Measurements from ENCODE around the gene GCSH.
"Not testable (repeated sequence)": the region's sequence is repeated elsewhere in the genome, so short reads cannot be mapped to it uniquely, and the experiment has no call there.

GCSH gene

DNA sequence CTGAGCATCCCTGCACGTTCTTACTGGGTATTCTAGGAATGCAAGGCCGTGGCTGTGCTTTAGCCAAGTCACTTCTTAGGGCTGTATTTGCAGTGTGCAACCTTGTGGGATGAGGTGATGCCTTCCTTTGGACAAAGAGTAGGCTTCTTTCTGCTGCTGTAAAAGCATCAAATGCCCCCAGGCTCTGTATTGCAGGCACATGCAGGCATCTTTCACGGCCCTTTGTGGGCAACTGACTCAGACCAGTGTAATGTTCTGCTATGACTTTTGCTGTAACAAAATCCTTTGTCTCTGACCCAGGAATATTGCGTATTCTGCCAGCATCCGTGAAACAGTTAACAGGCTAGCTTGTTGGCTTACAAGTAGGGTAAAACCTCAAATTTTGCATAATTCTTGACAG is 30.9 kb upstream of the GCSH start:
- H3K27ac ChIP-seq (ENCODE audit: low read depth, low read length), result no peak overlapping the region
- no peak overlapping the region for H2AFZ ChIP-seq (ENCODE audit: low read length, unreplicated experiment)

GRCh38 chr16:81123092-81123852 is 27.1 kb upstream of the GCSH start:
- Histone ChIP-seq H3K4me3 (ENCODE audit: low read depth, low read length) (no peak overlapping the region), H3K27ac (ENCODE audit: low read depth, low read length) (no peak overlapping the region), H3K27me3 (ENCODE audit: insufficient read depth, low read length) (peaks cover 7% of the 10 kb centered on the region), H3K36me3 (ENCODE audit: insufficient read depth, low read length) (no peaks in the 10 kb centered on the region), H2AFZ (ENCODE audit: low read length, unreplicated experiment) (no peak overlapping the region), H3K4me1 (ENCODE audit: control insufficient read depth, insufficient read depth, low read length, unreplicated experiment) (no peaks in the 10 kb centered on the region), H3K79me2 (ENCODE audit: control insufficient read depth, insufficient read depth, low read length, unreplicated experiment) (no peaks in the 10 kb centered on the region)

More for the DNA sequence above, 30.9 kb upstream of the GCSH start:
- Histone ChIP-seq H3K36me3 (ENCODE audit: insufficient read depth, low read length) (no peaks in the 10 kb centered on the region), H3K79me2 (ENCODE audit: control insufficient read depth, insufficient read depth, low read length, unreplicated experiment) (no peaks in the 10 kb centered on the region), H3K4me3 (ENCODE audit: low read depth, low read length) (no peak overlapping the region), H3K4me1 (ENCODE audit: control insufficient read depth, insufficient read depth, low read length, unreplicated experiment) (no peaks in the 10 kb centered on the region), H3K27me3 (ENCODE audit: insufficient read depth, low read length) (no peaks in the 10 kb centered on the region)

GRCh38 chr16:81121474-81121990 is 25.3 kb upstream of the GCSH start:
- H3K4me1 ChIP-seq (ENCODE audit: control insufficient read depth, insufficient read depth, low read length, unreplicated experiment), result no peaks in the 10 kb centered on the region
- H3K36me3 ChIP-seq (ENCODE audit: insufficient read depth, low read length), result no peaks in the 10 kb centered on the region
- no peak overlapping the region for H3K27ac ChIP-seq (ENCODE audit: low read depth, low read length)
- H3K4me3 ChIP-seq (ENCODE audit: low read depth, low read length), result no peak overlapping the region
- peaks cover 11% of the 10 kb centered on the region for H3K27me3 ChIP-seq (ENCODE audit: insufficient read depth, low read length)
- H3K79me2 ChIP-seq (ENCODE audit: control insufficient read depth, insufficient read depth, low read length, unreplicated experiment), result no peaks in the 10 kb centered on the region
- no peak overlapping the region for H2AFZ ChIP-seq (ENCODE audit: low read length, unreplicated experiment)

DNA sequence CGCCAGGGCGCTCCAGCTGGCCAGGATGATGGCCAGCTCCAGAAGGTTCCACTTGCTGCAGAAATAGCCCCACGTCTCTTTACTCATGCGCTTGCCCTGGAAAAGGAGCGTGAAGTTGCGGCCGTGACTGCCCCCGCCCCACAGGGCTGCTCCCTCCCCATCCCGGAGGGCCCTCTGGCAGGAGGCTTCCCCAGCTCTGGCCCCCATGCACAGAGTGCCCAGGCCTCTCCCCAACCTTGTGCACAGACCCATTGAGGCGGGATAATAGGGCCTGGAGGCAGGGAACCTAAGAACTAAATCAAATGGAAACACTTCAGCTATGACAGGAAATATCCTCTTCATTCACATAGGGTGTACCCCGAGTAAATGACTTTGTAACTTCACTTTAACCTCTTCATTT is 21.2 kb upstream of the GCSH start:
- H3K79me2 ChIP-seq (ENCODE audit: control insufficient read depth, insufficient read depth, low read length, unreplicated experiment), result no peaks in the 10 kb centered on the region

DNA sequence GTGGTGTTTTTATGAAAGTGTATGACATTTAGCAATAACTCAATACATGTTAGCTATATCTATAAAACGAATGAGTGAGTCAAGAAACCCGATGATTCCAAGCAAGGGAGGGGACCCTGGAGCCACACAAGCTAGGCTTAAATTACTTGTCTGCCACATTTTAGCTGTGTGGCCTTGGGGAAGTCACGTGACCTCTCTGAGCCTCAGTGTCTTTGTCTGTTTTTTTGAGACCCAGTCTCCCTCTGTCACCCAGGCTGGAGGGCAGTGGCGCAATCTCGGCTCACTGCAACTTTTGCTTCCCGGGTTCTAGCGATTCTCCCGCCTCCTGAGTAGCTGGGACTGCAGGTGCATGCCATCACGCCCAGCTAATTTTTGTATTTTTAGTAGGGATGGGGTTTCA is 20.1 kb upstream of the GCSH start:
- H3K79me2 ChIP-seq (ENCODE audit: control insufficient read depth, insufficient read depth, low read length, unreplicated experiment), result no peaks in the 10 kb centered on the region
- H3K27me3 ChIP-seq (ENCODE audit: insufficient read depth, low read length), result peaks cover 11% of the 10 kb centered on the region
- H3K36me3 ChIP-seq (ENCODE audit: insufficient read depth, low read length), result no peaks in the 10 kb centered on the region
- H3K4me1 ChIP-seq (ENCODE audit: control insufficient read depth, insufficient read depth, low read length, unreplicated experiment), result no peaks in the 10 kb centered on the region
- H3K4me3 ChIP-seq (ENCODE audit: low read depth, low read length), result no peak overlapping the region
- no peak overlapping the region for H3K27ac ChIP-seq (ENCODE audit: low read depth, low read length)
- no peak overlapping the region for H2AFZ ChIP-seq (ENCODE audit: low read length, unreplicated experiment)

More for the DNA sequence above, 21.2 kb upstream of the GCSH start:
- Histone ChIP-seq H3K27ac (ENCODE audit: low read depth, low read length) (no peak overlapping the region), H3K27me3 (ENCODE audit: insufficient read depth, low read length) (peaks cover 11% of the 10 kb centered on the region), H2AFZ (ENCODE audit: low read length, unreplicated experiment) (no peak overlapping the region), H3K36me3 (ENCODE audit: insufficient read depth, low read length) (no peaks in the 10 kb centered on the region), H3K4me3 (ENCODE audit: low read depth, low read length) (no peak overlapping the region), H3K4me1 (ENCODE audit: control insufficient read depth, insufficient read depth, low read length, unreplicated experiment) (no peaks in the 10 kb centered on the region)

GRCh38 chr16:81112453-81112852 is 16.3 kb upstream of the GCSH start:
- H3K27ac ChIP-seq (ENCODE audit: low read depth, low read length), result no peak overlapping the region
- no peaks in the 10 kb centered on the region for H3K36me3 ChIP-seq (ENCODE audit: insufficient read depth, low read length)
- no peaks in the 10 kb centered on the region for H3K79me2 ChIP-seq (ENCODE audit: control insufficient read depth, insufficient read depth, low read length, unreplicated experiment)

GRCh38 chr16:81109274-81109673 is 13.1 kb upstream of the GCSH start:
- not testable (repeated sequence) for H3K36me3 ChIP-seq (ENCODE audit: insufficient read depth, low read length); H3K27ac ChIP-seq (ENCODE audit: low read depth, low read length); H2AFZ ChIP-seq (ENCODE audit: low read length, unreplicated experiment); H3K79me2 ChIP-seq (ENCODE audit: control insufficient read depth, insufficient read depth, low read length, unreplicated experiment); H3K4me1 ChIP-seq (ENCODE audit: control insufficient read depth, insufficient read depth, low read length, unreplicated experiment); H3K4me3 ChIP-seq (ENCODE audit: low read depth, low read length); H3K27me3 ChIP-seq (ENCODE audit: insufficient read depth, low read length)

More at GRCh38 chr16:81112453-81112852, 16.3 kb upstream of the GCSH start:
- Histone ChIP-seq H3K27me3 (ENCODE audit: insufficient read depth, low read length) (peaks cover 2% of the 10 kb centered on the region; the same call in 1 of the 2 replicates), H3K4me1 (ENCODE audit: control insufficient read depth, insufficient read depth, low read length, unreplicated experiment) (no peaks in the 10 kb centered on the region), H2AFZ (ENCODE audit: low read length, unreplicated experiment) (no peak overlapping the region), H3K4me3 (ENCODE audit: low read depth, low read length) (no peak overlapping the region)

GRCh38 chr16:81107511-81107910 is 11.3 kb upstream of the GCSH start:
- no peak overlapping the region for H3K4me3 ChIP-seq (ENCODE audit: low read depth, low read length)
- no peaks in the 10 kb centered on the region for H3K36me3 ChIP-seq (ENCODE audit: insufficient read depth, low read length)
- H3K4me1 ChIP-seq (ENCODE audit: control insufficient read depth, insufficient read depth, low read length, unreplicated experiment), result no peaks in the 10 kb centered on the region
- no peaks in the 10 kb centered on the region for H3K79me2 ChIP-seq (ENCODE audit: control insufficient read depth, insufficient read depth, low read length, unreplicated experiment)
- no peaks in the 10 kb centered on the region for H3K27me3 ChIP-seq (ENCODE audit: insufficient read depth, low read length)
- H2AFZ ChIP-seq (ENCODE audit: low read length, unreplicated experiment), result no peak overlapping the region
- no peak overlapping the region for H3K27ac ChIP-seq (ENCODE audit: low read depth, low read length)

GRCh38 chr16:81106826-81107503 is 10.8 kb upstream of the GCSH start:
- no peak overlapping the region for H3K4me3 ChIP-seq (ENCODE audit: low read depth, low read length)
- H3K4me1 ChIP-seq (ENCODE audit: control insufficient read depth, insufficient read depth, low read length, unreplicated experiment), result no peaks in the 10 kb centered on the region
- no peaks in the 10 kb centered on the region for H3K27me3 ChIP-seq (ENCODE audit: insufficient read depth, low read length)
- H2AFZ ChIP-seq (ENCODE audit: low read length, unreplicated experiment), result no peak overlapping the region
- H3K79me2 ChIP-seq (ENCODE audit: control insufficient read depth, insufficient read depth, low read length, unreplicated experiment), result no peaks in the 10 kb centered on the region
- H3K27ac ChIP-seq (ENCODE audit: low read depth, low read length), result no peak overlapping the region
- H3K36me3 ChIP-seq (ENCODE audit: insufficient read depth, low read length), result no peaks in the 10 kb centered on the region

DNA sequence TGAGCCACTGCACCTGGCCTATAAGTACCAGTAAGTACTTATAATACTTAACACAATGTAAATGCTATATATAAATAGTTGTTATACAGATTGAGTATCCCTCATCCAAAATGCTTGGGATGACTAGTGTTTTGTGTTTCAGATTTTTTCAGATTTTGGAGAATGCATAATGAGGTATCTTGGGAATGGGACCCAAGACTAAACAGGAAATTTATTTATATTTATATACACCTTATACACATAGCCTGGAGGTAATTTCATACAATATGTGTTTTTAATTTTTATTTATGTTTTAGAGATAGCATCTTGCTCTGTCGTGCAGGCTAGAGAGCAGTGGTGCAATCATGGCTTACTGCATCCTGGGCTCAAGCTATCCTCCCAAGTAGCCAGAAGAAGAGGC is 9.8 kb upstream of the GCSH start:
- Histone ChIP-seq H3K4me3 (ENCODE audit: low read depth, low read length) (no peak overlapping the region), H3K36me3 (ENCODE audit: insufficient read depth, low read length) (no peaks in the 10 kb centered on the region), H3K27me3 (ENCODE audit: insufficient read depth, low read length) (no peaks in the 10 kb centered on the region), H3K27ac (ENCODE audit: low read depth, low read length) (no peak overlapping the region), H3K4me1 (ENCODE audit: control insufficient read depth, insufficient read depth, low read length, unreplicated experiment) (no peaks in the 10 kb centered on the region), H2AFZ (ENCODE audit: low read length, unreplicated experiment) (no peak overlapping the region), H3K79me2 (ENCODE audit: control insufficient read depth, insufficient read depth, low read length, unreplicated experiment) (no peaks in the 10 kb centered on the region)

DNA sequence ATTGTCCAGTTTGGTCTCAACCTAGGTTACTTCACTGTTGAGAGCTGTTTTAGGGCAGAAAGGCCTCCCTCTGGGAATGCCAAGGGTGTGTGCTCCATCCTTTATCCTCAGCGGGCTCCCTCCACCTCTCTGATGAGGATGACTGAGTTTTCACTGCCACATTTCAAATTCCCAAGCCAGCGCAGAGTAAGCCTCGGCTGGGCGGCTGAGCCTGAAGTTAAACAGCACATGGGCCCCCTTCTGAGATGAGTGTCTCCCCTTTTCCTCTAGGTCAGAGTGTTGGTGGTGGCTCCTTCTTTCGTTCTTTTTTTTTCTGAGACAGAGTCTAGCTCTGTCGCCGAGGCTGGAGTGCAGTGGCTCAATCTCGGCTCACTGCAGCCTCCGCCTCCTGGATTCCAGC is 5.5 kb upstream of the GCSH start:
- Histone ChIP-seq H3K79me2 (ENCODE audit: control insufficient read depth, insufficient read depth, low read length, unreplicated experiment) (no peaks in the 10 kb centered on the region), H3K27ac (ENCODE audit: low read depth, low read length) (no peak overlapping the region), H3K36me3 (ENCODE audit: insufficient read depth, low read length) (no peaks in the 10 kb centered on the region), H3K4me1 (ENCODE audit: control insufficient read depth, insufficient read depth, low read length, unreplicated experiment) (no peaks in the 10 kb centered on the region), H2AFZ (ENCODE audit: low read length, unreplicated experiment) (no peak overlapping the region), H3K27me3 (ENCODE audit: insufficient read depth, low read length) (no peaks in the 10 kb centered on the region), H3K4me3 (ENCODE audit: low read depth, low read length) (no peak overlapping the region)

Data from ACC112 (cell line).